ENCODE data around the gene MARCHF2.
"Not testable (repeated sequence)": the region's sequence is repeated elsewhere in the genome, so short reads cannot be mapped to it uniquely, and the experiment has no call there.

The MARCHF2 gene

DNA sequence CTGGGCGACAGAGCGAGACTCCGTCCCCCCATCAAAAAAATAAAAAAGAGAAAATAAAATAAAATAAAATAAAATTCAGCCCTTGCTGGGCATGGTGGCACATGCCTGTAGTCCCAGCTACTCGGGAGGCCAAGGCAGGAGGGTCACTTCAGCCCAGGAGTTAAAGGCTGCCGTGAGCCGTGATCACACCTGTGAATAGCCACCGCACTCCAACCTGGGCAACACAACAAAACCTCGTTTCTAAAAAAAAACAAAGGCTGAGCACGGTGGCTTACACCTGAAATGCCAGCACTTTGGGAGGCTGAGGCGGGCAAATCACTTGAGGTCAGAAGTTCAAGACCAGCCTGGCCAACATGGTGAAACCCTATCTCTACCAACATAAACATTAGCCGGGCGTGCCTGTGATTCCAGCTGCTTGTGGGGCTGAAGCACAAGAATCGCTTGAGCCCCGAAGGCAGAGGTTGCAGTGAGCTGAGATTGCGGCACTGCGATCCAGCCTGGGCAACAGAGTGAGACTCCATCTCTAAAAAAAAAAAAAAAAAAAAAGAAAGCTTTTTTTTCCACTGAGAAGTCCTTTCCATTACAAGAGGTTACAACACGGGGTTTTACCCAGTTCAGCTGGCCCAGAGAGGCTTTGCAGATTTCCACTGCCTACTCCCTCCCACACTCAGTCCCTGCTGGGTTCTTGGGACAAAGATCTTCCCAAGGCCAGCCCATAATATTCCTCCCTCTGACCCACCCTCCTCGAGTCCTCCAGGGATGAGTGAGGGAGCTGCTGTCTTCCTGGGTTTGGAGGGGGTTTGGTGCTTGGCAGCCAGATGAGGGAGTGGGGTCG, 42.7 kb upstream of the MARCHF2 start:
- DNase-seq (ENCODE audit: extremely low spot score): no peak
- TF ChIP-seq, protein P1, sequence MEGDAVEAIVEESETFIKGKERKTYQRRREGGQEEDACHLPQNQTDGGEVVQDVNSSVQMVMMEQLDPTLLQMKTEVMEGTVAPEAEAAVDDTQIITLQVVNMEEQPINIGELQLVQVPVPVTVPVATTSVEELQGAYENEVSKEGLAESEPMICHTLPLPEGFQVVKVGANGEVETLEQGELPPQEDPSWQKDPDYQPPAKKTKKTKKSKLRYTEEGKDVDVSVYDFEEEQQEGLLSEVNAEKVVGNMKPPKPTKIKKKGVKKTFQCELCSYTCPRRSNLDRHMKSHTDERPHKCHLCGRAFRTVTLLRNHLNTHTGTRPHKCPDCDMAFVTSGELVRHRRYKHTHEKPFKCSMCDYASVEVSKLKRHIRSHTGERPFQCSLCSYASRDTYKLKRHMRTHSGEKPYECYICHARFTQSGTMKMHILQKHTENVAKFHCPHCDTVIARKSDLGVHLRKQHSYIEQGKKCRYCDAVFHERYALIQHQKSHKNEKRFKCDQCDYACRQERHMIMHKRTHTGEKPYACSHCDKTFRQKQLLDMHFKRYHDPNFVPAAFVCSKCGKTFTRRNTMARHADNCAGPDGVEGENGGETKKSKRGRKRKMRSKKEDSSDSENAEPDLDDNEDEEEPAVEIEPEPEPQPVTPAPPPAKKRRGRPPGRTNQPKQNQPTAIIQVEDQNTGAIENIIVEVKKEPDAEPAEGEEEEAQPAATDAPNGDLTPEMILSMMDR (IDR thresholded peaks at IDR 0.05; ENCODE audit: control extremely low read depth, extremely low read depth, low read depth, missing control alignments): no peak
- ChIA-PET POLR2A (no interaction called here), CTCF (interaction anchor here (2.1 to 6.1 kb wide), 2 partner anchors 9 to 16 kb away, joined by 8 to 41 read pairs; no protein-coding TSS in a partner anchor)

DNA sequence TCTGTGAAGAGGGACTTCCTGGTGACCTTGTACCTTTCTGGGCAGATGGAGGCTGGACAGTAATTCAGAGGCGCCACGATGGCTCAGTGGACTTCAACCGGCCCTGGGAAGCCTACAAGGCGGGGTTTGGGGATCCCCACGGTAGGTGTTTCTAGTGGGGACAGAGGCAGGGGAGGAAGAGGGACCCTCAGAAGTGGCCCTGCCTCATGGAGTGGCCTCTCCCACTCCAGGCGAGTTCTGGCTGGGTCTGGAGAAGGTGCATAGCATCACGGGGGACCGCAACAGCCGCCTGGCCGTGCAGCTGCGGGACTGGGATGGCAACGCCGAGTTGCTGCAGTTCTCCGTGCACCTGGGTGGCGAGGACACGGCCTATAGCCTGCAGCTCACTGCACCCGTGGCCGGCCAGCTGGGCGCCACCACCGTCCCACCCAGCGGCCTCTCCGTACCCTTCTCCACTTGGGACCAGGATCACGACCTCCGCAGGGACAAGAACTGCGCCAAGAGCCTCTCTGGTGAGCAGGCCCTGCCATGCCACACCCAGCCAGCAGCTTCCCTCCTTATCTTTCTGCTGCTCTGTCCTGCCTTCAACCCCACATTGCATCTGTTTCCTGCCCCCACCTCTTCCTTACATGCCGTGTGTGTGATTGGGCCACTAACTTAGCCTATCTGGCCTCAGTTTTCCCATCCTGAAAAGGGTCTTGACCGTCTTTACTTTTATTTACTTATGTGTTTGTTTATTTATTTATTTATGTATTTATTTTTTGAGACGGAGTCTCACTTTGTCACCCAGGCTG, 41.9 kb upstream of the MARCHF2 start:
- no peak for DNase-seq (ENCODE audit: extremely low spot score)
- CTCF ChIA-PET: interaction anchor here (1.9 to 6.1 kb wide), 3 partner anchors 8 to 17 kb away, joined by 8 to 41 read pairs (median 13); no protein-coding TSS in a partner anchor
- TF ChIP-seq, protein P1 (IDR thresholded peaks at IDR 0.05; ENCODE audit: control extremely low read depth, extremely low read depth, low read depth, missing control alignments): no peak
- POLR2A ChIA-PET: interaction anchor here (0.5 kb wide), 1 partner anchor 221 kb away, joined by 3 read pairs; no protein-coding TSS in a partner anchor

DNA sequence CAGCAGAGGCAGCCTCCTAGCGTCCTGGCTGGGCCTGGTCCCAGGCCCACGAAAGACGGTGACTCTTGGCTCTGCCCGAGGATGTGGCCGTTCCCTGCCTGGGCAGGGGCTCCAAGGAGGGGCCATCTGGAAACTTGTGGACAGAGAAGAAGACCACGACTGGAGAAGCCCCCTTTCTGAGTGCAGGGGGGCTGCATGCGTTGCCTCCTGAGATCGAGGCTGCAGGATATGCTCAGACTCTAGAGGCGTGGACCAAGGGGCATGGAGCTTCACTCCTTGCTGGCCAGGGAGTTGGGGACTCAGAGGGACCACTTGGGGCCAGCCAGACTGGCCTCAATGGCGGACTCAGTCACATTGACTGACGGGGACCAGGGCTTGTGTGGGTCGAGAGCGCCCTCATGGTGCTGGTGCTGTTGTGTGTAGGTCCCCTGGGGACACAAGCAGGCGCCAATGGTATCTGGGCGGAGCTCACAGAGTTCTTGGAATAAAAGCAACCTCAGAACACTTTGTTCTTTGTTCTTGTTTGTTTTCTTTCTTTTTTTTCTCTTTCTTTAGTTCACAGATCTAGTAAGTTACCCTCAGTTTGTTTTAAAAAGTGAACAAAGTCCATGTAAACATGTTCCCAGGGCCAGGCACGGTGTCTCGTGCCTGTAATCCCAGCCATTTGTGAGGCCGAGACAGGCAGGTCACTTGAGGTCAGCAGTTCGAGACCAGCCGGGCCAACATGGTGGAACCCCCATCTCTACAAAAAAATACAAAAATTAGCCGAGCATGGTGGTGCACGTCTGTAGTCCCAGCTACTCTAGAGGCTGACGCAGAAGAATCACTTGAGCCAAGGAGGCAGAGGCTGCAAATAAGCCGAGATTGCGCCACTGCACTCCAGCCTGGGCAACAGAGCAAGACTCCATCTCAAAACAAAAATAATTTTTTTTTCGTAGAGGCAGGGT, 39.0 kb upstream of the MARCHF2 start:
- ChIA-PET CTCF (no interaction called here), POLR2A (no interaction called here)
- TF ChIP-seq, protein P1 (IDR thresholded peaks at IDR 0.05; ENCODE audit: control extremely low read depth, extremely low read depth, low read depth, missing control alignments): no peak
- DNase-seq (ENCODE audit: extremely low spot score): no peak

DNA sequence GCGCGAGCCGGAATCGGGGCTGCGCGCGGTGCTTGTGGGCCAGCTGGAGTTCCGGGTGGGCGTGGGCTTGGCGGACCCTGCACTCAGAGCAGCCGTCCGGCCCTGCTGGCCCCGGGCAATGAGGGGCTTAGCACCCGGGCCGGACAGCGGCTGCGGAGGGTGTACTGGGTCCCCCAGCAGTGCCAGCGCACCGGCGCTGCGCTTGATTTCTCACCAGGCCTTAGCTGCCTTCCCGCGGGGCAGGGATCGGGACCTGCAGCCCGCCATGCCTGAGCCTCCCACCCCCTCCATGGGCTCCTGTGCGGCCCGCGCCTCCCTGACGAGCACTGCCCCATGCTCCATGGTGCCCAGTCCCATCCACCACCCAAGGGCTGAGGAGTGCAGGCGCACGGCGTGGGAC, 37.3 kb upstream of the MARCHF2 start:
- DNase-seq (ENCODE audit: extremely low spot score); POLR2A ChIA-PET: not testable (repeated sequence)
- CTCF ChIA-PET: interaction anchor here (0.9 to 1.2 kb wide), 2 partner anchors 8 to 22 kb away, joined by 3 to 4 read pairs; no protein-coding TSS in a partner anchor

DNA sequence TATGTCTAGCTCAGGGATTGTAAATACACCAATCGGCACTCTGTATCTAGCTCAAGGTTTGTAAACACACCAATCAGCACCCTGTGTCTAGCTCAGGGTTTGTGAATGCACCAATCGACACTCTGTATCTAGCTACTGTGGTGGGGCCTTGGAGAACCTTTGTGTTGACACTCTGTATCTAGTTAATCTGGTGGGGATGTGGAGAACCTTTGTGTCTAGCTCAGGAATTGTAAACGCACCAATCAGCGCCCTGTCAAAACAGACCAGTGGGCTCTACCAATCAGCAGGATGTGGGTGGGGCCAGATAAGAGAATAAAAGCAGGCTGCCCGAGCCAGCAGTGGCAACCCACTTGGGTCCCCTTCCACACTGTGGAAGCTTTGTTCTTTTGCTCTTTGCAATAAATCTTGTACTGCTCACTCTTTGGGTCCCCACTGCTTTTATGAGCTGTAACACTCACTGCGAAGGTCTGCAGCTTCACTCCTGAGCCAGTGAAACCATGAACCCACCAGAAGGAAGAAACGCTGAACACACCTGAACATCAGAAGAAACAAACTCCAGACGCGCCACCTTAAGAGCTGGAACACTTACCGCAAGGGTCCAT, 36.6 kb upstream of the MARCHF2 start:
- DNase-seq (ENCODE audit: extremely low spot score); POLR2A ChIA-PET: not testable (repeated sequence)
- CTCF ChIA-PET: interaction anchor here (0.9 to 1.9 kb wide), 3 partner anchors 9 to 23 kb away, joined by 3 to 6 read pairs (median 4); no protein-coding TSS in a partner anchor

DNA sequence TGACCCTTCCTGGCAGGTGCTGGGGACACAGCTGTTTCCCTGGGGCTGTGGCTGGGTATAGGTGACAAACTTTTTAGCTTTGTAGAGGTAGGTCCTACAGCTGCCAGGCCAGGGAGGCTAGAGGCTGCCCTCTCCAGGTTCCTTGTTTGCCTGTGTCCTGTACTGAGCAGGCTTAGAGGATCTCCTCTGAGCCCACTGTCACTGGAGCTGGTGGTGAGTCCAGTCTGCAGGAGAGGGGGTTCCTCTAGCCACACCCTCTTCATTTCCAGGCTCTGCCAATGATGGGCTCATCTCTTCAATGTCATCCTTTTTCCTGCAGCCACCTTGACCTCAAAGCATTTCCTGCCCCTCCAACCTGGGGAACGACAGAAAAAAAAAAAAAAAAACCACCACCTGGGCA, 35.5 kb upstream of the MARCHF2 start:
- ChIA-PET CTCF (interaction anchor here (1.2 to 1.9 kb wide), 4 partner anchors 10 to 434 kb away, joined by 3 to 6 read pairs (median 4); partner anchors contain the start of gene TIMM44), POLR2A (no interaction called here)
- TF ChIP-seq, protein P1 (IDR thresholded peaks at IDR 0.05; ENCODE audit: control extremely low read depth, extremely low read depth, low read depth, missing control alignments): no peak
- DNase-seq (ENCODE audit: extremely low spot score): peak; percentile 2

DNA sequence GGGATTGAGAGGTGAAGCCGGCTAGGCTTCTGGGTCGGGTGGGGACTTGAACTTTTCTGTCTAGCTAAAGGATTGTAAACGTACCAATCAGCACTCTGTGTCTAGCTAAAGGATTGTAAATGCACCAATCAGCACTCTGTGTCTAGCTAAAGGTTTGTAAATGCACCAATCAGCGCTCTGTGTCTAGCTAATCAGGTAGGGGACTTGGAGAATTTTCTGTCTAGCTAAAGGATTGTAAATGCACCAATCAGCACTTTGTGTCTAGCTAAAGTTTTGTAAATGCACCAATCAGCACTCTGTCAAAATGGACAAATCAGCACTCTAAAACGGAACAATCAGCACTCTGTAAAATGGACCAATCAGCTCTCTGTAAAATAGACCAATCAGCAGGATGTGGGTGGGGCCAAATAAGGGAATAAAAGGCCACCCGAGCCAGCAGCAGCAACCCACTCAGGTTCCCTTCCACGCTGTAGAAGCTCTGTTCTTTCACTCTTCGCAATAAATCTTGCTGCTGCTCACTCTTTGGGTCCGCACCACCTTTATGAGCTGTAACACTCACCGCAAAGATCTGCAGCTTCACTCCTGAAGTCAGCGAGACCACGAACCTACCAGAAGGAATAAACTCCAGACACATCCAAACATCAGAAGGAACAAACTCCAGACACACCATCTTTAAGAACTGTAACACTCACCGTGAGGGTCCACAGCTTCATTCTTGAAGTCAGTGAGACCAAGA, 33.8 kb upstream of the MARCHF2 start:
- CTCF ChIA-PET: interaction anchor here (1.6 to 1.8 kb wide), 2 partner anchors 9 to 11 kb away, joined by 3 to 8 read pairs; no protein-coding TSS in a partner anchor
- POLR2A ChIA-PET: not testable (repeated sequence)

DNA sequence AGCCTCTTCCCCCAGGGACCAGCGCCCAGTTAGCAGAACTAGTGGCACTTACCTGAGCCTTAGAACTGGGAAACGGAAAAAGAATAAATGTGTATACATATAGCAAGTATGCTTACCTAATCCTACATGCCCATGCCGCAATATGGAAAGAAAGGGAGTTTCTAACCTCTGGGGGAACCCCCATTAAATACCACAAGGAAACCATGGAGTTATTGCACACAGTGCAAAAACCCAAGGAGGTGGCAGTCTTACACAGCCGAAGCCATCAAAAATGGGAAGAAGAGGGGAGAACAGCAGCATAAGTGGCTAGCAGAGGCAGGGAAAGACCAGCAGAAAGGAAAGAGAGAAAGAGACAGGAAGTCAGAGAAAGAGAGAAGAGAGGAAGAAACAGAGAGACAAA, 28.5 kb upstream of the MARCHF2 start:
- CTCF ChIA-PET: interaction anchor here (2.8 kb wide), 1 partner anchor 31 kb away, joined by 10 read pairs; no protein-coding TSS in a partner anchor

More for the DNA sequence above, 33.8 kb upstream of the MARCHF2 start:
- DNase-seq (ENCODE audit: extremely low spot score): not testable (repeated sequence)

DNA sequence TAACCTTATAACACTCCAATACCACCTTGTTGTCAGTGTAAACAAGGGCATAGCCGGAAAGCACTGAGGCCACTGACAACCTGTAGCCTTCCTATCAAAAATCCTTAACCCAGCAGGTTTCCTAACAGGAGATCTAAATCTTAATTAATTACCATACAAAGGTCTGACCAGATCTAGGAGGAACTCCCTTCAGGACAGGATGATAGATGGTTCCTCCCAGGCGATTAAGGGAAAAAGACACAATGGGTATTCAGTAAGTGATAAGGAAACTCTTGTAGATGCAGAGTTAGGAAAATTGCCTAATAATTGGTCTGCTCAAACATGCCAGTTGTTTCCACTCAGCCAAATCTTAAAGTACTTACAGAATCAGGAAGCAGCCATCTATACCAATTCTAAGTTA, 28.0 kb upstream of the MARCHF2 start:
- CTCF ChIA-PET: interaction anchor here (1.5 kb wide), 1 partner anchor 31 kb away, joined by 3 read pairs; no protein-coding TSS in a partner anchor
- DNase-seq (ENCODE audit: extremely low spot score); POLR2A ChIA-PET: not testable (repeated sequence)

More for the DNA sequence above, 28.5 kb upstream of the MARCHF2 start:
- DNase-seq (ENCODE audit: extremely low spot score); POLR2A ChIA-PET: not testable (repeated sequence)

DNA sequence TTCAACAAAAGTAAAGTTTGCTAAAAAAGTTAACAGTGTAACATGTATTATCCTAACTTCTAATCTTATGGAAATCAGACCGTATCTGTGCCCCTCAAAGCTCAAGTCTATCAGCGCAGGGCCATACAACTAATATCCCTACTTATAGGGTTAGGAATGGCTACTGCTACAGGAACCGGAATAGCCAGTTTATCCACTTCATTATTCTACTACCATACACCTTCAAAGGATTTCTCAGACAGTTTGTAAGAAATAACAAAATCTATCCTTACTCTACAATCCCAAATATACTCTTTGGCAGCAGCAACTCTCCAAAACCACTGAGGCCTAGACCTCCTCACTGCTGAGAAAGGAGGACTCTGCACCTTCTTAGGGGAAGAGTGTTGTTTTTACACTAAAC, 27.5 kb upstream of the MARCHF2 start:
- DNase-seq (ENCODE audit: extremely low spot score); POLR2A ChIA-PET: not testable (repeated sequence)
- CTCF ChIA-PET: interaction anchor here (1.5 kb wide), 1 partner anchor 32 kb away, joined by 3 read pairs; no protein-coding TSS in a partner anchor
